ENCODE measurements around the gene INTS1.

Gene INTS1

DNA sequence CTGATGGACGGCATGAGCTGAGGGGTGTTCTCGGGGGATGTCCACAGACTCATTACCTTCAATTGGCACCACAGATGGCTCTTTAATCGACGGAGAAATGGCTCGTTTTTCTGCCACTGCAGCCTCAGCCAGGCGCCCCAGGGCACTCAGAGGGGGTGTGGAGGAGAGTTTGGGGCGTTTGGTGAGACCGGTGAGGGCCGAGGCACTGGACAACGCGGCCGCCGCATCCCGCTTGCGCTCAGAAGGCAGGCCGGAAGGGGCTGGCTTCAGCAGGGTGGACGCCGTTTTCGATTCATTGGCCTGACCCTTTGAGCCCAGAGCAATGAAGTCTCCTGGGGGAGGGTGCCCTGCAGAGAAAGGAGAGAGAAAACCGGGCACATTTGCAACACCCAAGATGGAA, 1.3 kb downstream of the INTS1 start:
- no peak for DNase-seq

DNA sequence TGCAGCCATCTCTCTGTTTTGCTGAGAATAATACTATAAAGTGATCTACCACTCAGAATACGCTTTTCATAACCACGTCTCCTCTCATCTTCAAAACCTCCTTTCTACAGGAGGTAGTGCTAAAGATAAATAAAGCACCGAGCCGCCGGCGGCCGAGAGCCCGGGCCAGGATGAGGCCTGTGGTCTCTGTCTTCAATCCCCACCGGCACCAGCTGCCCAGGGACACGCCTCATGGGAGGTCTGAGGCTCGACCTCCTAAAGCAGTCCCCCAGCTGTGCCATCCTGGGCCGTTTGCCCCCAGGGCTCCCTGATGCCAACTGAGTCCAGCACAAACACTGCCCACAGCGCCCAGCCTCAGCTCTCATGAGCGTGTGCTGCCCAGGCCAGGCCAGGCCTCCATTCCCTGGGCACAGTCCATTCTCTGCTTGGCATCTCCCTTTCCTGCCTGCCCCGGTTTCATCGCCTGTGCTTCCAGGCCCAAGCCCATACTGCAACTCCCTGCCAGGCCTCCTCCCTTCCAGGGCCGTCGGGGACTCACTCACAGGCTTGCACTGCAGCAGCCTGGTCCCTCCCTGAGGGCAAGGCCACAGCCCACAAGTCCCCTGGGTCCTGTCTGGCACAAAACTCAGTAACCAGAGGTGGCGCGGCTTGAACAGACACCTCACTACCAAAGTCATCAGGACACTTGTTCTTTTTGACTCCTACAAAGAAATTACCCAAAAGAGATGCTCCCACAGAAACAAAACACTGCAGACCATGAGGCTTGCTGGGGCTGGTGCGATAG, 2.5 kb downstream of the INTS1 start:
- DNase-seq, result no peak

DNA sequence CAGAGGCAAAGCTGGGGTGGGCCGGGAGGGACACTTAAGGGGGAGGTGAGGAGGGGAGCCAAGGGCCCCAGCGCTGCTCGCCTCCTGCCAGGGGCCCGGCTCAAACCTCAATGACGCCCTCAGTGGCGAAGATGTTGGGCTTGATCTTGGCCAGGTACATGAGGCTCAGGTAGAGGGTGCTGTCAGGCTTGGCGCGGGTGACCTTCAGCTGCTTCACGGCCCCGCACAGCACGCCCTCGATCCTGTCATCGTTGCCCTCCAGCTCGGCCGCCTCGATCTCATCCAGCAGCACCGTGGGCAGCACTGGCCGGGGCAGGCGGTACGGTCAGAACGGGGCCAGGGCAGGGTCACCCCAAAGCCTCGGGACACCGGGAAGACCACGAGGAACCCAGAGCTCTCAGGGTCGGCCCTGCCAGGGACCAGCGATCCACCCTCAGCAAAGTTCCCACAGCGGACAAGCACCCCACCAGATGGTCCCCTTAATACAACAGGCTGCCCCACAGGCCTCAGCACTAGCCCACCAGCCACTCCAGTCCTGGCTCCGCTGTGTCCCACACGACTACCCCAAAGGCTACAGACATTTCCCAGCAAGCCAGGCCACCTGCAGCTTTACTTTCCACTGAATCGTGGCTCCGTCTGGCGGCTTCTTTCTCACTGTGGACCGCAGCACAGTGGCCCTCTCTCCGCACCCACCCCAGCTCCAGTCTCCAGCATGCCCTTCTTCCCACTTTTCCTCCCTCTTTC, 4.0 kb downstream of the INTS1 start:
- no peak for DNase-seq

DNA sequence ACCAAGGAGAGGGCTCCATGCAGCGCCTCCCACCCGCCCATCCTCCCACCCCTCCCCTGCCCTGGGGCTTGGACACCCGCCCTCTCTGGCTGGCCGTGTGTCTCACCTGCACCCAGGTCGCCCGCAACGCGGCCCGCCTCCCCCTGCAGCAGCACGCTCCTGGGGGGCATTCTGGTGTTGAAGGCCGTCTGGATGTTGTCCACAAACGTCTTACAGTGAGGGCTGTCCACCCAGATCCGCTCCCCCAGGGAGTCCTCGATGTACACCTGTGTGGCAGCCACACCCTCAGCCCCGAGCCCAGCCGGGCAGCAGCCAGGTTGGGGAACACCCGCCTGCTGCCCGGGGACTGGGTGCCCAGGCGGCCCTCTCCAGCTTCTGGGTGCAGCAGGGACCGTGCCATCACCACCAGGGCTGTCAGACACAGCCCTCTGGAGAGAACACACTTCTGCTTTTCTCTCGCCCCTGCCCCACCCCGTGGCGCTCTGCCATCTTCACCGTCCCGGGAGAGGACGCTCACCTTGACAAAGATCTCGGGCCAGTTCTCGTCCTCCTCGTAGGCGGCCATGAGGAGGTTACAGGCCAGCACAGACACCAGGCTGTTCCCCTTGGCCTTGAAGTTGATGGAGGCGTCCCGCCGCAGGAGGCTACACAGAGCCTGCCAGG, 4.7 kb downstream of the INTS1 start:
- DNase-seq, result no peak

DNA sequence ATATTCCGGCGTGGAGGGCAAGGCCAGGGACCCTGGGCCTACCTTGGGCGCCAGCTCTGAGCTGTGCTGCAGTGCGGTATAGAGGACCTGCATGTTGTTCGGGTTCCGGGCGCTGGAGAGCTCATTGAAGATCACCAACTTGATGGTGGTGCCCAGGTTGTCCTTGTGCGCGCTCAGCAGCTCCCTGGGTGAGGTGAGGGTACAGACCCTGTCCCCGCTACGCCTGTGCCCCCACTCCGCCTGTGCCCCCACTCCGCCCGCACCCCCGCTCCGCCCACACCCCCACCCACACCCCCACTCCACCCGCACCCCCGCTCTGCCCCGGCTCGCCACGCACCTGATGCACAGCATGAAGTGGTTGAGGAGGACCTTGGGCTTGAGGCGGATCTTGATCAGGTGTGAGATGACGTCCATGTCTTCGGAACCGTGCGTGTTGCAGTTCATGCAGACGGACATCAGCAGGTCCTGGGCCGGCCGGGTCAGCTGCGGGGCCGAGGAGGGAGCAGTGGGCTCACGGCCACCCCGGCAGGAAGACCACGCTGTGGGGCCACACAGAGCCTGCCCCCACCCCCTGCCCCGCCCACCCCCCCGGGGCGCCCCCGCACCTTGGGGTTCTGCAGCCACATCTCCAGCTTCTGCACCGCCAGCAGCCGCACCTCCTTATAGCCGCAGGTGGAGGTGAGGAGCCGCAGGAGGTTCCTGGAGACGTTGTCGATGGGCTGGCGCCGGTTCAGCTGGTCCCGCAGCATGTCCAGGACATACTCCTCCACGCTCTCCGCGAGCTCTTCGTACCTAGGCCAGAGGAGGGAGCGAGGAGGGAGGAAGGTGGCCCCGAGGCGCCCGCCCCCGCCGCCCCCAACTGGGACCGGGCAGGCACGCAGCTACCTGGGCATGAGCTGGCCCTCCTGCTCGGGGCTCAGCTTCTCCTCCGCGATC, 5.6 kb downstream of the INTS1 start:
- DNase-seq, result no peak

DNA sequence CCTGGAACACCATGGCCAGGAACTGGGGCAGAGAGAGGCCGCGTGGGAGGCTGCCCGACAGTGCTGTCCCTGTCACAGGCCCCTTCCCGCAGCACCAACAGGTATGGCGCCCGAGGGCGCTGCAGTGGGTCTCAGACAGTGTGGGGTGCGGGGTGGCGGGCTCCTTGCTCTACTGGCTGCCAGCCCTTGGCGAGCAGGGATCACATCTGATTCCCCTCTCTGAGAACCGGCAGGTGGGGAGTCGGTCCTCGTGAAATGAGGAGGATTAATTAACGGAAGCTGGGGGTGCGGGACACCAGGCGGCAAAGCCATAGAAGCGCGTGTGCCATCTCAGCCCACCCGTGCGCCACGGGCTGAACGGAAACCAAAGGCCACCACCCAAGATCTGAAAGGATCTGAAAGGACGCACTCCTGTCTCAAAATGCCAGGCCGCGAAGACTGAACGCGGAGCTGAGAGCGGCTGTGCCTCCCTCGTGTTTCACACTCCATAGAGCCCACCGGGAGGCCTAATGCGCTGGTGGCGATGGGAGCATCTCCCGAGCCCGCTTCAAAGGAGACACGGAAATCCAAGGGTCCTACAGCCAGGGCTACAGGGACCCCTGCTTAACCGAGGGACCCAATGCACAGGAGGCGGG, 6.8 kb downstream of the INTS1 start:
- no peak for DNase-seq

DNA sequence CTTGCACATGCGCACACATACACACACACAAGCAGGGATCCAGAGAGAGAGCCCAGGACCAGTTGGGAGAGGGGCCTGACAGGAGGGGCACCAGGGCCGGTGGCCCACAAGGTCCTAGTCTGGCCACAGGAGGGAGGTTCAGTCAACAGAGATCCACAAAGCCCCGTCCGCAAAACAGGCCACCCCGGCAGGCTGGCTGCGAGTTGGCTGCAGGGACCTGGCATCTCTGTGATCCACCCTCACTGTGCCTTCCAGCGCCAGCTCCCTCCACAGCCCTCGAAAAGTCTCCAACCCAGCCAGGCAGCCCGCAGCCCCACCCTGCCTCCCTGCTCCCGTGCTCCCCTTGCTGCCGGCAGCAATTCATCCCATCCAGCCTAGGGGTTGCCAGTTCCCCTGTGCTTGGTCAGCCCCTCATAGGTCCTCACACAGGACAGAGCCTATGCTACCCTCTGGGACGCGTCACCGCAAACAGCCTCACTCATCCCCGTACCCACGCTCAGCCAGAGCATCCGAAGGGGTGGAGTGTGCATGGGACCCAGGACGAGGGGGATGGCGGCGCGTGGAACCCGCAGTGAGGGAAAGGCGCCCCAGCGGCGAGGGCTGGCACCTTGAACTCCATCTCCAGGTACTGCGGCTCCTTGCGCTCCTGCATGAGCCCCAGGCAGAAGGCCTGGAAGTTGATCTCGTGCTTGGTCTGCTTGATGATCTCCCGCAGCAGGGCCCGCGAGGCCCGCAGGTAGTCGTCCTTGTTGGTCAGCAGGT, 7.5 kb downstream of the INTS1 start:
- no peak for DNase-seq

DNA sequence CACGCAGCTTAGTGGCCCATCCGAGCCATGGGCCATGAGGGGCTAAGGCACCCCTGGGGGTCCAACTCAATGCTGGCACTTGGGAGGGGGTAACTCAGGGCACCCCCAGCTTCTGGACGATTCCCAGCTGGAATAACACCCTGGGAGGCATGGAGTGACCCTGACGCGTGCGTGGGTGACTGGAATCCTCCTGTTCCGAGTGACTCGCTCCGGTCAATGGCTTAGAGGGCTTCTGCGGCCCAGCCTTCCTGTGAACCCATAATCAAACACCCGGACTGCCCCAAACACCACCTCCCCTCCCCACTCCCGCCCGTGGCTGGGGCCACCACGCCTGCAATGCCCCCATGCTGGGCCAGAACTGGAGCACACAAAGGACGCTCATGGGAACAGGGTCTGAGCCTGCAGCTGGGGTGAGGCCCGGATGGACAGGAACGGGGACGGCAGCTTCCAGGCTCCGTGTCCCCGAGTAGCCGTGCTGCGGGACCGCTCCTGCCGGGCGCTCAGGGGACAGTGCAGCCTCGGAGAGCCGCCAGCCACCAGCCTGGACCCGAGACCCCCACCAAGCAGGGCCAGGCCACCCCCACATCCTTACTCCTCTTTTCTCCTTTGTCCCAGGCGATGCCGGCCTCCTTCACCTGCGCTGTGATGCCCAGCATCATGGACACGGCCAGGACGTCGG, 8.5 kb downstream of the INTS1 start:
- no peak for DNase-seq

DNA sequence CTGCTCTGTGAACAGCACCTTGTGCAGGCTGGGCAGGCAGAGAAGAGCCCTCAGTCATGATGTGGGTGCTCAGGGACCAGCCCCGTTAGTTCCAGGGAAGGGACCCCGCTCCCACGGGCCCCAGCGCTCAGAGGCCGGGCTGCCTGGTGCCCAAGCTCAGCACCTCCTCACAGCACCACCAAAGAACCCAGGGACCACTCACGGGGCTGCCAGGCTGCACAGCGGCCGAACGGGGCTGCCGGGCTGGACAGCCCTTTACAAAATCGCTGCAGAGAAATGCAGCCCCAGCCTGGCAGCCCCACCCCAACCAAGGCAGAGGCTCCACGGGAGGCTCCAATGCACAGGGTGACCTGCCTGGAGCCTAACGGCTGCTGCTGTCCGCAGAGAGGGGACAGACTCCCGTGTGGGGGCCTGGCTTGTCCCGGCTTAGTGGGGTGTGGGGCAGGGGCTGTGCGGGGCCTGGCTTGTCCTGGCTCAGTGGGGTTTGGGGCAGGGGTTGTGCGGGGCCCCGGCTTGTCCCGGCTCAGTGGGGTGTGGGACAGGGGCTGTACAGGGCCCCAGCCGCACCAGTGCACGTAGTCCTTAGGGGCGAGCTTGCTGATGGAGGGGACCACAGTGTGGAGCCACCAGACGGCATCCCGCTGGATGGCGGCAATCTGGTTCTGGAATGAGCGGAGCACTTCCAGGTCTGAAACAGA, 9.2 kb downstream of the INTS1 start:
- no peak for DNase-seq

DNA sequence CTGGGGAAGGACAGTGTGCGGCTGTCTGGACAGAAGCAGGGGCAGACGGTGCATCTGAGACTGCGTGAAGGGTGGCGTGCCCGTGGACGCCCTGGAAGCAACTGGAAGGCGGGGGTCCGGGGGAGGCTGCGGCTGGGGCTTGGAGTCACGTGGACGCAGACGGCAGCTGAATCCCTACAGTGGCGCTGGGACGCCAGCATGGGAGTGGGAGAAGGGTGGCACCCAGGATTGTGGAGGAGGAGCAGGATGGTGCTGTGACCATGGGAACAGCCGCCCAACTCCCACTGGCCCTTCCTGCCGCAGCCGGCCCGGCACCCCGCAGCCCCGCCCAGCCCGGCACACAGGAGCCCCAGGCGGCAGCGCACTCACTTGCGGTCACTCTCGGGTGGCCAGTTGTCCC, 9.7 kb downstream of the INTS1 start:
- no peak for DNase-seq

DNA sequence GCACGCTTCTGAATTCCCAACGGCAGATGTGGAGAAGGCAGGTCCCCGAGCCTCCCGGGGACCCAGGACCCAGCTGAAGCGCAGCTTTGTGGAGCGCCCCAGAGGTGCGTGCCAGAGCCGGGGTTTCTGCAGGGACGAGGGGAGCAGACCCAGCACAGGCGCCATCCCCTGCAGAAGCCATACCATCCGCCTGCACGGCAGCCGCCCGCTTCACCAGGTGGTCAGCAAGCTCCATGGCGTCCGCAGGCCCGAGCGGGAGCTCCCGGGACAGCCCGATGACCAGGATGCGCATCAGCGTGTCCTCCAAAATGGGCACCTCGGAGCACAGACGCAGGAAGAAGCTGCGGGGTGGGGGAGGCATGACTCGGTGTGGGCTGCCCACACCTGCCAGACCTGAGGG, 10.6 kb downstream of the INTS1 start:
- DNase-seq, result no peak

DNA sequence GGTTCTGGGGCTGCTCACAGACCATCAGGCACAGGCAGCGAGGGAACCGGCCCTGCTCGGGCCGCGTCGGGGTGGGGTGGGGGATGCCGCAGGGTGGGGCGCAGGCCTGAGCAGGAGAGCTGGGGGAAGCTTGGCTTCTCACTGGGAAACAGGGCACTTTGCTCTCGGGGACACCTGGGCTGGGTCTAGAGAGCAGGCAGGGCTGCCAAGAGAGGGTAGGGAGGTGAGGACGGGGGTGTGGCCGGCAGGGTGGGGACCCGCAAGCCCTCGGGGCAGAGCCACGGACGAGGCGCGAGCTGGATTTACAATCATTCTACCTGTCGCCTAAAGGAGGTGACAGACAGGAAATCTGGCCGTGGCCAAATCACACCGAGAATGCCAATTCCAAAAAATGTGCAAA, 11.1 kb downstream of the INTS1 start:
- no peak for DNase-seq

DNA sequence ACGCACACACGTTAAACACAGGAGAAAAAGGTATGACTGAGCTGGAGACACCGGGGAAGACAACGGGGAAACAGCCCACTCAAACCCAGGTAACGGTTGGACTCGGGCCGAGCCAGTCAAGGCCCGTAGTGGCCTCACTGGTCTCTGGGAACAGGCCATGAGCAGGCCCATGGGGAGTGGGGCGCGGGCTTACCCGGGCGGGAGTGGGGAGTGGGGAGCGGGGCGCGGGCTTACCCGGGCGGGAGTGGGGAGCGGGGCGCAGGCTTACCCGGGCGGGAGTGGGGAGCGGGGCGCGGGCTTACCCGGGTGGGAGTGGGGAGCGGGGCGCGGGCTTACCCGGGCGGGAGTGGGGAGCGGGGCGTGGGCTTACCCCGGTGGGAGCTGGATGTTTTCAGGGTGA, 11.5 kb downstream of the INTS1 start:
- DNase-seq, result no peak

DNA sequence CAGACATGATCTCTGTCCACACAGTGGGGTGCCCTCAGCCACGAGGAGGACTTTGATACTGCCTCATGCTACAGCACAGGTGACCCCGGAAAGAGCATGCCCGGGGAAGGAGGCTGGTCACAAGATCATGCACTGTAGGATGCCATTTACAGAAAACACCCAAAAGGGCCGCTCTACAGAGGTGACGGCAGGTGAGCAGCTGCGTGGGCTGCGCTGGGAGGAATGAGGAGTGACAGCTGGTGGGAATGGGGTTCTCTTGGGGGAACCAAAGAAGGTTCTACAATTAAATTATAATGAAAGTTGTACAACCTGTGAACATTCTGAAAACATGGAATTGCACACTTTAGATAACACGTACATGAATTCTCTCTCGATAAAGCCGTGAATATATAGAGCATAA, 12.0 kb downstream of the INTS1 start:
- no peak for DNase-seq

DNA sequence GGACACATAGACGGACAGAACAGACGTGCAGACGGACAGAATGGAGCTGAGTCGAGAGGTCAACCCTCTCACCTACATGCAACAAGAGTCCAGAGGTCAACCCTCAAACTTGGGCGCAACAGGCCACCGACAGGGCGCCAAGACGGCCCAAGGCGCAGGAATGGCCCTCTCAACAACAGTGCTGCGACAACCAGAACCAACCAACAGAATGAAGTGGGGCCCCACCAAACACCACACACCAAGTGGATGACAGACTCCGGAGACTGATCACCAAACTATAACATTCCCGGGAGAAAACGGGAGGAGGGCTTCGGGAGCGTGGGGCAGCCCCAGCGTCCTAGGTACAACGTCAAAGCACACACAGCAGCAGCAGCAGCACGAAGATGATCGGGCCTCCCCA, 13.4 kb downstream of the INTS1 start:
- no peak for DNase-seq

DNA sequence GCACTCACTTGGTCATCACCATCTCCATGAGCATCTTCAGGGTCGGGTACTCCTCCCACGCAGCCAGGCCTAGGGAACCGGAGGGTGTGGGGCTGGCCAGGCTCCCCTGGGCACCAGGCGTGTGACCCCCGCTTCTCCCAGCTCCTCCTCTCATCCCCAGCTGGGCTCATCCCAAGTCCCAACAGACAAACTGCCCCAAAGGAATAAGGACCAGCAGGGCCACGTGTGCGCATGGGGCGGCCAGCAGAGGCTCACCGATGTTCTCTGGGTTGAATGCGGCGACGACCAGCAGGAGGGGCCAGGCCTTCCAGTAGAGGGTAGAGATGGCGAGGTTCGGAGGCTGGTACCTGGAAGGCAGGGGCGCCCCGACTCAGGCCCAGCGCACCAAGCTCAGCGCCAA, 14.9 kb downstream of the INTS1 start:
- DNase-seq, result no peak

DNA sequence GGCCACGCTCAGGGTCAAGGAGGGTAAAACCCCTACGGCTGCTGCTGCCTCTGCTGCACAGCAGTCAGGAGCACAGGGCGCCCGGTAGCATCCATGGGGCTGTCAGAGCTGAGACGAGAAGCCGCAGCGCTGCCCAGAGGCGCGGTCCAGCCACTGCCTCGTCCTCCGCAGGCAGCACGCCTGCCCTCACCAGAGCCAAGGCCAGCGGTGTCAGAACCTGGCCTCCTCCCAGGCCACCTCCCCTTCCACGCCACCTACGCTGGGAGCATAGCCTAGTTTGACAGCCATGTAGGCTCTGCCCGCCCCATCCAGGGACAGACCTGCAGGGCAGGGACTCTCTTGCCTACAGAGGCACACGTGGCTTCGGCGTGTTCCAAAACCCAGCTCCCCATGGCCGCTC, 16.2 kb downstream of the INTS1 start:
- DNase-seq, result no peak

DNA sequence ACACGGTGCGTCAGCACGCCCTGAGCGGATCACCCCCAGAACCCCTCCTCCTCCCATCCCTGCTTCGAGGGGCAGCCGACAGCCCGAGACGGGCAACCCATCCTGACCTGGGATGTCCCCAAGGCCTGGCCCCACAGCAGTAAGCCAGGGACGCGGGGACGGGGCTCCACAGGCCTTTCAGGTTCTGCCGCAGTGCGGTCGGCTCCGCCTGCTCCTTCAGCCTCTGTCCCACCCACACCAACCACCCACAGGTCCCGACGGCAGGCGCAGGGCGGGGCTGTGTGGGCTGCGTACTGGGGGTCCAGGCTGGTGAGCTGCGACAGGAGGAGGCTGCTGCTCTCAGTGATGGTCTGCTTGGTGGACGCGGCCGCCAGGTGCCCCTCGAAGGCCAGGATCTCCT, 16.7 kb downstream of the INTS1 start:
- no peak for DNase-seq

DNA sequence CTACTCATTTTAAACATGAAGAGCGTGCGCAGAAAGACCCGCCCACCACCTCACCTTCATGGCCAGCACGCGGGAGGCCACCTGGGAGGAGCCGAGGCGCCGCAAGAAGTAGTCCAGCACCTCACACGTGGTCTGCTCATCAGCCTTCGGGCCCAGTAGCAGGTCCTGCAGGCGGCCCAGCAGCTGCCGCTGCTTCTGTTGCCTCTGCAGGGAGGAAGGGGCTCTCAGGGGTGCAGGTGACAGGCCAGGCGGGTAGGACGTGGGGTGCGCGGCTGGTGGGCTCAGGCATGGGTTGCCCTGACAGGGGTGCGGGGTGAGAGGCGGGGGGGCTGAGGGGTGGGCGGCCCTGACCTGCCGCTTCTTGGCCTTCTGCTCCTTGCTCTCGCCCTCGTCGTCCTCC, 17.6 kb downstream of the INTS1 start:
- DNase-seq, result no peak

DNA sequence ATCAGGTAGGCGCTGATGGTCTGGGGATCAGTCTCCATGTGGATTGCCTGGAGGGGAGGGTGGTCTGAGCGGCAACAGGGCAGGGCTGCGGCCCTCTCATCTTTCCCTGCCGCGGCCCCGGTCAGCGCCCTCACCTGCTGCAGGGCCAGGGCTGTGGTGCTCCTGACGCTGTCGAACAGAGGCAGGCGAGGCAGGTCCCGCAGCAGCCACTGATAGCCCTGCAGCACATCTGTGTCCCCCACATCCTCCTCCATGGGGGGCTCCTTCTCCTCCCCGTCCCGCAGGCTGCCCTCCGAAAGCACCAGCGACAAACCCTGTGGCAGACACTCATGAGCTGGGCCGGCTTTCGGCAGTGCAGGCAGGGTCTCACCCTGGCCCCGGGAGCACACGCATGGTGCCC, 19.0 kb downstream of the INTS1 start:
- DNase-seq, result no peak
